ENCODE results near the gene MALSU1. TPM values are rescaled to one million over a fixed set of nuclear protein-coding genes. Genes with fewer than 3 reads are reported as not detected.

The MALSU1 gene
- total RNA-seq (2022; extraction: Qiagen RNA extraction) = 76.5 to 101 TPM (median 95.9 TPM) in 5 replicates

GRCh38 chr7:23298885-23299769 is at the start of gene MALSU1:
Gene MALSU1 (plus strand): TSS chr7:23299339. CDS start chr7:23299353, 14 bp downstream.

Other genes starting within 250 kb of the MALSU1 start
- 21.0 to 25.0 TPM (median 22.5 TPM) in 5 replicates for gene KLHL7, start 193.6 kb upstream of the MALSU1 start, total RNA-seq (2022; extraction: Qiagen RNA extraction)
- 21.7 to 29.8 TPM (median 24.4 TPM) in 5 replicates for gene NUP42, start 117.3 kb upstream of the MALSU1 start, total RNA-seq (2022; extraction: Qiagen RNA extraction)
- gene GPNMB, start 52.6 kb upstream of the MALSU1 start, total RNA-seq (2022; extraction: Qiagen RNA extraction) = 2.2 to 3.5 TPM (median 3.1 TPM) in 5 replicates
- 24.0 to 37.3 TPM (median 29.7 TPM) in 5 replicates for gene IGF2BP3, start 171.2 kb downstream of the MALSU1 start, total RNA-seq (2022; extraction: Qiagen RNA extraction)
- gene TRA2A, start 232.6 kb downstream of the MALSU1 start, total RNA-seq (2022; extraction: Qiagen RNA extraction) = 72.8 to 77.9 TPM (median 75.2 TPM) in 5 replicates

Measured in A549 treated with AZD2906 at 1 μM for 4 hours (cell line).